Vagina (tissue), 2 donors: ENCODE measurements around the gene FAH.

Source experiments
- CTCF ChIP-seq, 3 experiments: fragments of 450-650 bp in 2 of 3; fragments of 200-600 bp in 1 of 3; sonication (generic) in 1 of 3; IDR thresholded peaks; one replicate each; pipeline ENCODE4 v1.5.1; 2017 to 2019; ENCODE audit warnings: antibody characterized with exemption in 3 of 3, mild to moderate bottlenecking in 2 of 3, moderate library complexity in 2 of 3
- POLR2A ChIP-seq, 2 donors: fragments of 450-650 bp; IDR thresholded peaks; one replicate each; pipeline ENCODE4 v1.6.1; 2017; ENCODE audit warnings: antibody characterized with exemption in 2 of 2, mild to moderate bottlenecking in 2 of 2, moderate library complexity in 2 of 2

GRCh38 chr15:80167936-80168335, 15.1 kb downstream of the FAH start:
- TF ChIP-seq POLR2A (IDR thresholded peaks at IDR 0.05) (no peak), CTCF (IDR thresholded peaks at IDR 0.05) (no peak)
